Umbilical cord (tissue), 2 donors: ENCODE measurements around the gene ARHGDIB. TPM values are rescaled to one million over a fixed set of nuclear protein-coding genes. Genes with fewer than 3 reads are reported as not detected.

ENCODE experiments used
- DNase-seq: peaks from one replicate; pipeline ENCODE4 v3.0.0-alpha.2; 2015; ENCODE audit warnings: low spot score
- total RNA-seq: library from RNA; depleted of rRNA; stranded (reverse); fragments of >200 nt; gene quantifications from one replicate; pipeline ENCODE4 v1.2.3, GENCODE V29; 2014; ENCODE audit warnings: low replicate concordance; ENCODE audit not compliant: insufficient read depth

Gene ARHGDIB
- total RNA-seq, 1 donor from 2014 or later, result 60.2 TPM

DNA sequence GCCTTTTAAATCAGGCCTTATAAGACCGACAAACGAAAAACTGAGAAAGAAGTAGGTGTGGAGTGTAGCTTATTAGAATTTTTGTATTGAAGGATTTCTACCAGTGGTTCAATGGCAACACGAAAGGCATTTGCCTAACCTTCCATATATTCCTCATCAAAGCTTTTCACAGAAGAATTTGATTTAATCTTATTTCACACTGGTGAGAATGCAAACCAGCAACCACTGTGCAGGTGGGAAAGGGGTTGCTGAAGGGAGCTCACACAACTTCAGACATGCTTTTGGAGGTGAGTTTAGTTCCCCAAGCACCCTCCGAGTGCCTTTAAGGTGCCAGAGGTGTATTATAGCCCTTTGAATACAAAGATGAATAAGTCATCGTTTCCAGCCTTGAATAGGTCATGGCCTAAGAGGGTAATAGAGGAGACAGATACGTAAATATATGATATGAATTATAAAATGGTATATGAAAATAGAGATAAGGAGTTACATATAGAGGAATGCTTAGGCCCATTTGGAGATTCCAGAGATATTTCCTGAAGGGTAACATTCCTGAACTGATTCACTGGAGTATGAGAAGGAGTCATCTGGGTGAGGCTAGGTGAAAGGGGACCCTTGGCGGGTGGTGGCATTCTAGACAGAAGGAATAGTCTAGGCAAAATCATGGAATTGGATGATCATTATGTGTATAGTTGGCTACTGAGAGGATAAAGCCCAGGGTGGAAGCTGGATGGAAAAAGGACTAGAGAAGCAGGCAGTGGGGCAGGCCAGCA, 29.4 kb downstream of the ARHGDIB start:
- DNase-seq, result no peak

DNA sequence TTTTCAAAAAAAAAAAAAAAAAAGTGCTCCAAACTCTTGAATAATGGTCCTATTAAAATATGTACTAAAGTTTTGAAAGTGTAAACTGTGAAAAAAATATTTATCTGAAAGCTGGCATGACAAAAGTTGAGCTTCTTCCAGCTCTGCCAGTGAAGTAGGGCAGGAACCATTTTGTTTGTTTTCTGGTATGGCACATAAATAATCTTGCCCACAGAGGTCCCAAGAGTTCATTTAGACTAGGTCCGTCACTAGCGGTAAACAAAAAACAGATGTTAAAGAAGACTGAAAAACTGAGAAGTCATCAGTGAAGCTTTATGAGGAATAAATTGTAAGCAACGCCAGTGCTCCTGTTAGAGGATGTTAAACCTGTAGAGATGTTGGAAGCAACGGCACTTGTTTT, 30.0 kb downstream of the ARHGDIB start:
- DNase-seq, result no peak

GRCh38 chr12:14930299-14930698, 31.1 kb downstream of the ARHGDIB start:
- DNase-seq, result peak; percentile 22

DNA sequence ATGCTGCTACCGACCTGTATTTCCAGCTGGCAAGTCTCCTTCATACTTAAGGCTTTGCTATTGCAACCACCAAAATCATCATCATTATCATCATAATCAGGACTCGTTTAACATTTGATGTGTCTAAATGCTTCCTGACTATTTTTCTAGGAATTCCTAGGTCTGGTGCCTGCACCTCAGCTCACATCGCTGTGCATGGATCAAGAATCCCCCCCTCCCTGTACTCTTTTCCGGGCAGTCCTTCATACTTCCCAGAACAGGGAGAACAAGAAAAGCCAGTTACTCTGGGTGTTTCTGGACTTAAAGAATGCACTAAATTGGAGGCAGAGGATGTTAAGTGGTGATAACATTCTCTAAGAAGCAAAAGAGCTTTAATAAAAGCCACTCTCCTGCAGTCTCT, 32.5 kb downstream of the ARHGDIB start:
- peak; percentile 94 for DNase-seq

GRCh38 chr12:14927267-14927666, 34.1 kb downstream of the ARHGDIB start:
- no peak for DNase-seq

GRCh38 chr12:14924541-14924940, 36.9 kb downstream of the ARHGDIB start:
- DNase-seq, result no peak

DNA sequence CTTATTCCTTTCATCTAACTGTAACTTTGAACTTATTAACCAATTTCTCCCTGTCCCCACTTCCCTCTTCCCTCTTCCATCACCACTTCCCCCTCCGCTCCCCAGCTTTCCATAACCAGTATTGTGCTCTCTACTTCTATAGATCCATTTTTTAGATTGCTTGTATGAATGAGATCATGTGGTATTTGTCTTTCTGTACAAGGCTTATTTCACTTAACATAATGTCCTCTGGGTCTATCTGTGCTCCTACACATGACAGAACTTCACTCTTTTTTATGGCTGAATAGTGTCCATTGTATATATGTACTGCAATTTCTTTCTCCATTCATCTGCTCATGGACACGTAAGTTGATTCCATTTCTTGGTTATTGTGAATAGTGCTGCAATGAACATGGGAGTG, 37.5 kb downstream of the ARHGDIB start:
- DNase-seq, result no peak

DNA sequence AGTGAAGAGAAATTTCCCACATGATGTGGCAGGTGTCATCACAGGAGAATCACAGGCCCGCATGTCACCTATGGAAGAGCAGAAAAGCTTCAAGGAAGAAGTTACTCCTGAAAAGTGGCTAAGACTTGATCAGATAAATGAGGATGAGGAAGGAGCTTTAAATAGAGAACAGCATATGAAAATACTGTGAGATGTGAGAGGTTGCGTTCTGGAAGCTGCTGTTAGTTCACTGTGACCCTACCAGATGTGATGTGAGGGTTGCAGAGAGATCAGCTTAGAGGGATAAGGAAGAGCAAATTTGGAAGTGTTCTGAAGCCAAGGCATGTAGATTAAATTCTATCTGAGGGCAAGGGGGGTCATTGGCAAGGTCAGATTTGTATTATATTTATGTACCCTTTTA, 40.2 kb downstream of the ARHGDIB start:
- no peak for DNase-seq

GRCh38 chr12:14920475-14921126, 40.8 kb downstream of the ARHGDIB start:
- no peak for DNase-seq

DNA sequence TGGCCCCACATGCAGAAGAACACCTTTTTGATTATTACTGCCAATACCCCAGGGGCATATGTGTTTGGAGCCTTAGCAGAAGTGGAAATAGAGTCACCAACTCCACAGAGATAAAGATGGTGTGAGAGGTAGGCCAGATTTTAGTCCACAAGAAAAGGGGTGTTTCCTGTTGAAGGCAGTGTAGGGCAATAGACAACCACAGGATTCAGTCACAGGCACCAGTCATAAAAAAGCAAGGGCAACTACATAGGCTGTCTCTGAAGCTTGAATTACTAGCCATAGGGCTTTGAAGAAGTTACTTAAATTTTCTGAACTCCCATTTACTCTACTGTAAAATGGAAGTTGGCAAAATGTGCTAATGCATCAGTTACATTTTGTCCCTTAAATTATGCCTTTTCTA, 41.9 kb downstream of the ARHGDIB start:
- no peak for DNase-seq

GRCh38 chr12:14915736-14916135, 45.7 kb downstream of the ARHGDIB start:
- no peak for DNase-seq

- peak; percentile 64 for DNase-seq
Measured at GRCh38 chr12:14913381-14913781, 48.0 kb downstream of the ARHGDIB start.

DNA sequence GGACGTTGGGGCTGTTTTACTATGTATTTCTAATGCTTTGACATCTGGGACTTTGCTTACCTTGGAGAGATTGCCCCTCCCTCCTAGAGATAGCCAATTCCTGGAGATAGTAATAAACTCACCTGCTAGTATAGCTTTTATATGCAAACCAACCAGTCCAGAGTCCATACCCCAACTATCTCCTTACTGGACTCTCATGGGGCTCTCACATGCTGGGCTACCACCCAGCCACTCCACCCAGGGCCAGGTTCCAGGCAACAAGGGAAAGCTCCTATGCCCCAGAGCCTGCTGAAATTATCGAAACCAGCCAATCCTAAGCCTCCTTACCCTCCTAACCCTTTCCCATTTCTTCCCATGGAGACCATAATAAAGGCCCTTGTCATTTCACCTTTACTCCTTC, 50.3 kb downstream of the ARHGDIB start:
- DNase-seq, result no peak

- DNase-seq, result no peak
Measured at GRCh38 chr12:14910090-14910915, 51.1 kb downstream of the ARHGDIB start.

- no peak for DNase-seq
Measured at GRCh38 chr12:14907953-14908352, 53.4 kb downstream of the ARHGDIB start.

DNA sequence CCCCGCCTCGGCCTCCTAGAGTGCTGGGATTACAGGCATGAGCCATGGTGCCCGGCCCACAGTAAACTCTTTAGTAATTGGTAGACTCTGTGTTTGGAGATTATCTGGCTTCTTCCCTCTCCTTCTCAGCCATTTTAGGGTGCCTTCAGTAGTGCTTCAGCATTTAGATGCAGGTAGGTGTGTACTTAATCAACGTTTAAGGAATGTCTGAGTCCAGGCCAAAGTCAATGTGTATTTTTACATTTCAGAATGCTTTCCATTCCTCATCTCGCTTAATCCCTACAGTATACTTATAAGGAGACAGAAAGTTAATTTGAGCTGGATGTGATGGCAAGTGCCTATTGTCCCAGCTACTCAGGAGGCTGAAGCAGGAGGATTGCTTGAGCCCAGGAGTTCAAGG, 55.3 kb downstream of the ARHGDIB start:
- DNase-seq, result no peak

- peak; percentile 50 for DNase-seq
Measured at GRCh38 chr12:14905269-14906004, 56.0 kb downstream of the ARHGDIB start.

DNA sequence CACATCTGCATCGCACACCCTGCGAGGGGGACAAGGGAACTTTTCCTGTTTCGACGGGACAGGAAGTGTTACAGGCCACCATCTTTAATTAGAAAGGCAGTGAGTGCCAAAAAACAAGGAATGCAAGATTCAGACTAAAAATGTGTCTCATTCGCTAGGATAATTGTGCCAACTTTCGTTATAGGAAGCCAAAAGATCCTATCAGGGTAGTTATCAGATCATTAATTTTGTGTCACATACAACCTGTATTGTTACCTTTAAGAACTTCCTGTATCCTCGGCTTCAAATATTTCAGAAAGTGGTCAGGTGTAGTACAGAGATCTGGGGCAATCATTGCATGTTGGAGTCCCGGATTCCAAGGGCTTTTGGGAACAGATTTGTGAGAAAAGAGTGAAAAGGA, 56.5 kb downstream of the ARHGDIB start:
- DNase-seq, result no peak

GRCh38 chr12:14903386-14904098, 57.9 kb downstream of the ARHGDIB start:
- DNase-seq, result no peak

DNA sequence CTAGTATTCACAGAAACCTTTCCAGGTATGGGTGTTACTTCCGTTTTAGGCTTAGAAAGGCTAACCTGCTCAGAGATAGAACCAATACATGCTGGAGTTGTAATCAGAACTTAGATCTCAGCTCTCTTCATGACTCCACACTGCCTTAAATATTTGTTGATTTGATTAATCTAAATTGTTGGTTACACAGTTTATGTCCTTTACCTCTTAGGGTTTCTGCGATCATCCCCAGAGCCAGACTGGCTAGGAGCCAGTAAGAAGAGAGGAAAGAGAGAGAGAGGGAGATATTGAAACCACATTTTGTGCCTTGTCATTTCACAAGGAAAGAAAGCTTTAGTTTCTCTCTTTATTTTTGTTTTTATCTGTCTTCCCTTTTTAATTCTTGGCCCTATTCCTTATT, 58.9 kb downstream of the ARHGDIB start:
- peak; percentile 50 for DNase-seq

DNA sequence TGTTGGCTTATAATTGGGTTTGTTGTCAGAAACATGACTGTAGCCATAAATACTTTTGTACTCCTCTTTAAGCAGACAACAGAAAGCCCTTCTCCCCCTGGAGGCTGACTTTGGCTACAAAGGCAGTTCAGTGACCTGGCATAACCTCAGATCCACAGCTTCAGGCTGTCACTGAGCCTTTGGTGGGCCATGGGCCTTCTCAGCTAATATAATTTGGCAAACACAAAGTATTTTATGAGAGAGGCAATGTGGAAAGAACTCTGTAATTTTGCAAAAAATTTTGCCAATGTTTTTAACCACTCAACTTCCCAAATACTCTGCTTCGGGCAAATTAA, 60.2 kb downstream of the ARHGDIB start:
- DNase-seq, result no peak
